ENCODE data around the gene BRD9.

BRD9 gene

GRCh38 chr5:819078-819477 lies 73.5 kb downstream of the BRD9 start:
- TF ChIP-seq REST (IDR thresholded peaks at IDR 0.05; ENCODE audit: insufficient read depth in 1 of 2, low read depth in 2 of 2, low read length in 2 of 2) (no peak), SIN3A (IDR thresholded peaks at IDR 0.05; ENCODE audit: borderline replicate concordance, insufficient read depth, low read length) (no peak)

- TF ChIP-seq FOXP2 (optimal IDR thresholded peaks at IDR 0.05; ENCODE audit: borderline replicate concordance, extremely low read depth, extremely low read length, insufficient read depth) (no peak), TAF1 (IDR thresholded peaks at IDR 0.05; ENCODE audit: borderline replicate concordance, insufficient read depth, low read length) (no peak), POLR2AphosphoS5 (IDR thresholded peaks at IDR 0.05; ENCODE audit: low read depth, low read length) (no peak), REST (IDR thresholded peaks at IDR 0.05; ENCODE audit: insufficient read depth in 1 of 2, low read depth in 2 of 2, low read length in 2 of 2) (no peak), SIN3A (IDR thresholded peaks at IDR 0.05; ENCODE audit: borderline replicate concordance, insufficient read depth, low read length) (no peak)
Observed at GRCh38 chr5:816176-816575, 76.4 kb downstream of the BRD9 start.

GRCh38 chr5:815449-815848 lies 77.2 kb downstream of the BRD9 start:
- TF ChIP-seq POLR2AphosphoS5 (IDR thresholded peaks at IDR 0.05; ENCODE audit: low read depth, low read length) (no peak), TAF1 (IDR thresholded peaks at IDR 0.05; ENCODE audit: borderline replicate concordance, insufficient read depth, low read length) (no peak), SIN3A (IDR thresholded peaks at IDR 0.05; ENCODE audit: borderline replicate concordance, insufficient read depth, low read length) (no peak), REST (IDR thresholded peaks at IDR 0.05; ENCODE audit: insufficient read depth in 1 of 2, low read depth in 2 of 2, low read length in 2 of 2) (no peak), FOXP2 (optimal IDR thresholded peaks at IDR 0.05; ENCODE audit: borderline replicate concordance, extremely low read depth, extremely low read length, insufficient read depth) (no peak)

Measured in PFSK-1 (cell line).